GM12801 (cell line): ENCODE measurements around the gene OR1F1.

Source experiments
- CTCF ChIP-seq: IDR thresholded peaks from one replicate; pipeline ENCODE4 v1.5.1; 2011; ENCODE audit warnings: control low read depth; ENCODE audit not compliant: insufficient read length; ENCODE audit errors: extremely low read depth

The OR1F1 gene

GRCh38 chr16:3173892-3174617, 13.9 kb upstream of the OR1F1 start:
- TF ChIP-seq CTCF = no peak

GRCh38 chr16:3174618-3175148, 13.3 kb upstream of the OR1F1 start:
- no peak for TF ChIP-seq CTCF

GRCh38 chr16:3175157-3176093, 12.6 kb upstream of the OR1F1 start:
- no peak for TF ChIP-seq CTCF

GRCh38 chr16:3179651-3180050, 8.4 kb upstream of the OR1F1 start:
- no peak for TF ChIP-seq CTCF

- TF ChIP-seq CTCF = no peak
Measured at GRCh38 chr16:3180445-3180878, 7.5 kb upstream of the OR1F1 start.

- TF ChIP-seq CTCF = no peak
Measured at GRCh38 chr16:3182608-3183444, 5.2 kb upstream of the OR1F1 start.
